Fibroblast of the aortic adventitia (primary cell): ENCODE measurements around the gene IMP4. TPM values are rescaled to one million over a fixed set of nuclear protein-coding genes. Genes with fewer than 3 reads are reported as not detected.

Experiments
- DNase-seq: peaks from one replicate; pipeline ENCODE4 v3.0.0-alpha.2; 2010; ENCODE audit warnings: low read depth
- H3K4me3 ChIP-seq: 2 replicates; pipeline ENCODE4 v1.5.1; 2011; ENCODE audit warnings: low read depth, mild to moderate bottlenecking, control low read depth, low read length, moderate library complexity
- CTCF ChIP-seq: IDR thresholded peaks from 2 replicates; pipeline ENCODE4 v1.5.1; 2011; ENCODE audit warnings: mild to moderate bottlenecking, low read length, control low read depth, inconsistent platforms; ENCODE audit not compliant: insufficient read depth
- total RNA-seq: library from RNA; depleted of rRNA; stranded (reverse); fragments of >200 nt; gene quantifications from 2 replicates; pipeline ENCODE4 v1.2.3, GENCODE V29; 2012; ENCODE audit warnings: low replicate concordance

Gene IMP4
- total RNA-seq, 1 donor = 59.0 TPM

GRCh38 chr2:130376433-130377293, 34.0 kb downstream of the IMP4 start:
- no peak overlapping the region for H3K4me3 ChIP-seq
- DNase-seq = no peak
- peak; percentile 23 for TF ChIP-seq CTCF

GRCh38 chr2:130377491-130377890, 34.8 kb downstream of the IMP4 start:
- H3K4me3 ChIP-seq = no peak overlapping the region
- DNase-seq = no peak

GRCh38 chr2:130378206-130378897, 35.7 kb downstream of the IMP4 start:
- no peak for DNase-seq
- no peak for TF ChIP-seq CTCF
- no peak overlapping the region for H3K4me3 ChIP-seq

More at GRCh38 chr2:130377491-130377890, 34.8 kb downstream of the IMP4 start:
- no peak for TF ChIP-seq CTCF

- H3K4me3 ChIP-seq = no peak overlapping the region
- TF ChIP-seq CTCF = no peak
- no peak for DNase-seq
These were observed 36.2 kb downstream of the IMP4 start for GRCh38 chr2:130378898-130379214.

- DNase-seq = no peak
- H3K4me3 ChIP-seq = no peak overlapping the region
- TF ChIP-seq CTCF = no peak
These were observed 37.6 kb downstream of the IMP4 start for GRCh38 chr2:130380096-130380934.

- TF ChIP-seq CTCF = no peak
- H3K4me3 ChIP-seq = no peak overlapping the region
- DNase-seq = no peak
These were observed 38.4 kb downstream of the IMP4 start for GRCh38 chr2:130381145-130381544.
